GM13976 (cell line): ENCODE data around the gene RAD23A.
"Not testable (repeated sequence)": the region's sequence is repeated elsewhere in the genome, so short reads cannot be mapped to it uniquely, and the experiment has no call there.

ENCODE experiments used
- DNase-seq: peaks from one replicate; pipeline ENCODE4 v3.0.0; 2012; ENCODE audit warnings: low spot score
- CTCF ChIP-seq: IDR thresholded peaks from 2 replicates; pipeline ENCODE4 v1.5.1; 2012; ENCODE audit warnings: borderline replicate concordance, mild to moderate bottlenecking; ENCODE audit not compliant: insufficient read depth; ENCODE audit errors: extremely low read depth, missing control alignments, control extremely low read depth
- in situ Hi-C: fragments of 300-500 bp; cut with MboI; formaldehyde crosslinking; loops from one replicate; pipeline ENCODE4 v1.12.0; 2022; ENCODE audit warnings: low sequenced_read_pairs, mixed read lengths, inconsistent platforms; ENCODE audit not compliant: unreplicated experiment

RAD23A gene

GRCh38 chr19:12970070-12970820, 24.6 kb downstream of the RAD23A start:
- DNase-seq: no peak
- in situ Hi-C loops: no loop called here
- no peak for TF ChIP-seq CTCF

GRCh38 chr19:12973236-12973635, 27.6 kb downstream of the RAD23A start:
- DNase-seq: no peak
- in situ Hi-C loops: no loop called here
- TF ChIP-seq CTCF: no peak

- TF ChIP-seq CTCF: no peak
- peak; percentile 73 for DNase-seq
- in situ Hi-C loops: loop anchor here (5.0 kb wide), 1 partner anchor 118 kb away; no protein-coding TSS in a partner anchor
These were observed 28.9 kb downstream of the RAD23A start for GRCh38 chr19:12974301-12975220.

- TF ChIP-seq CTCF: no peak
- no peak for DNase-seq
- in situ Hi-C loops: loop anchor here (5.0 kb wide), 1 partner anchor 117 kb away; no protein-coding TSS in a partner anchor
These were observed 29.6 kb downstream of the RAD23A start for GRCh38 chr19:12975221-12975741.

GRCh38 chr19:12976109-12976508, 30.4 kb downstream of the RAD23A start:
- in situ Hi-C loops: loop anchor here (5.0 kb wide), 1 partner anchor 116 kb away; no protein-coding TSS in a partner anchor
- not testable (repeated sequence) for DNase-seq

GRCh38 chr19:12979974-12980373, 34.3 kb downstream of the RAD23A start:
- DNase-seq: no peak
- in situ Hi-C loops: loop anchor here (5.0 kb wide), 1 partner anchor 112 kb away; no protein-coding TSS in a partner anchor
- TF ChIP-seq CTCF: no peak

- in situ Hi-C loops: no loop called here
- no peak for DNase-seq
- no peak for TF ChIP-seq CTCF
These were observed 37.0 kb downstream of the RAD23A start for GRCh38 chr19:12982648-12983047.
